NCI-H82 treated with DMSO at 0.1 percent for 48 hours (cell line): ENCODE results near the gene GDI1.
"Not testable (repeated sequence)": the region's sequence is repeated elsewhere in the genome, so short reads cannot be mapped to it uniquely, and the experiment has no call there.

ENCODE experiments used
- DNase-seq: peaks from one replicate; lab custom pipeline; 2025; ENCODE audit not compliant: unreplicated experiment; lab: John Stamatoyannopoulos, UW

GDI1 gene

GRCh38 chrX:154436983-154437752, at the start of gene GDI1:
Gene GDI1 (plus strand): TSS chrX:154437154. CDS start chrX:154437255, 101 bp downstream.
- DNase-seq, result no peak

GRCh38 chrX:154388094-154388493, 48.9 kb upstream of the GDI1 start:
- DNase-seq, result not testable (repeated sequence)

GRCh38 chrX:154388649-154389048, 48.3 kb upstream of the GDI1 start:
- not testable (repeated sequence) for DNase-seq

- DNase-seq, result not testable (repeated sequence)
Observed at GRCh38 chrX:154389812-154390747, 46.9 kb upstream of the GDI1 start.

- not testable (repeated sequence) for DNase-seq
Observed at GRCh38 chrX:154396363-154396762, 40.6 kb upstream of the GDI1 start.

- peak; percentile 30 for DNase-seq
Observed at GRCh38 chrX:154396973-154397887, 39.7 kb upstream of the GDI1 start.

- DNase-seq, result peak; percentile 96
Observed at GRCh38 chrX:154397888-154398667, 38.9 kb upstream of the GDI1 start, which contains the start of gene RPL10. Gene RPL10 (plus strand): TSS chrX:154398377. CDS start chrX:154398520, 143 bp downstream.

GRCh38 chrX:154398668-154399526, 38.1 kb upstream of the GDI1 start:
- peak; percentile 46 for DNase-seq

GRCh38 chrX:154399527-154400368, 37.2 kb upstream of the GDI1 start:
- DNase-seq, result no peak

GRCh38 chrX:154400369-154400817, 36.6 kb upstream of the GDI1 start:
- DNase-seq, result not testable (repeated sequence)

GRCh38 chrX:154401045-154401799, 35.7 kb upstream of the GDI1 start:
- no peak for DNase-seq

GRCh38 chrX:154401918-154402621, 34.9 kb upstream of the GDI1 start:
- no peak for DNase-seq

GRCh38 chrX:154402622-154403127, 34.3 kb upstream of the GDI1 start:
- DNase-seq, result no peak

- DNase-seq, result no peak
Observed at GRCh38 chrX:154403192-154403591, 33.8 kb upstream of the GDI1 start.

- DNase-seq, result no peak
Observed at GRCh38 chrX:154403858-154404257, 33.1 kb upstream of the GDI1 start.

- no peak for DNase-seq
Observed at GRCh38 chrX:154404625-154405192, 32.2 kb upstream of the GDI1 start.
